HCT116 (cell line): ENCODE results near the gene LRP1B.

Experiments
- POLR2A ChIP-seq: IDR thresholded peaks from 2 replicates; pipeline ENCODE4 v1.7.0; 2011; ENCODE audit warnings: borderline replicate concordance; ENCODE audit not compliant: insufficient read depth, insufficient read length; ENCODE audit errors: extremely low read depth
- POLR2AphosphoS5 ChIP-seq: IDR thresholded peaks from 2 replicates; pipeline ENCODE4 v1.6.1; 2011; ENCODE audit warnings: mild to moderate bottlenecking, low read depth, low read length, moderate library complexity

- TF ChIP-seq POLR2AphosphoS5 = no peak
- no peak for TF ChIP-seq POLR2A
Measured at GRCh38 chr2:141697035-141697434, 433.8 kb downstream of the LRP1B start.
